Trophoblast cell (in vitro differentiated cells and primary cell): ENCODE data around the gene ZNF331.

Source experiments
- DNase-seq, 2 donors: peaks; one replicate each; pipeline ENCODE4 v3.0.0-alpha.2; 2016
- H2AFZ ChIP-seq: 2 replicates; pipeline ENCODE4 v1.6.1; 2013; ENCODE audit warnings: low read length, moderate library complexity, mild to moderate bottlenecking; ENCODE audit not compliant: insufficient read depth, poor library complexity
- H2AK5ac ChIP-seq: 2 replicates; pipeline ENCODE4 v1.6.1; 2013; ENCODE audit warnings: mild to moderate bottlenecking, low read length
- H2BK120ac ChIP-seq: 2 replicates; pipeline ENCODE4 v1.6.1; 2013; ENCODE audit warnings: low read length, mild to moderate bottlenecking, moderate library complexity; ENCODE audit not compliant: insufficient read depth, poor library complexity
- H2BK12ac ChIP-seq: 2 replicates; pipeline ENCODE4 v1.6.1; 2013; ENCODE audit warnings: mild to moderate bottlenecking, low read length, moderate library complexity
- H2BK5ac ChIP-seq: 2 replicates; pipeline ENCODE4 v1.6.1; 2013; ENCODE audit warnings: low read length, low read depth, moderate library complexity, mild to moderate bottlenecking; ENCODE audit not compliant: poor library complexity
- H3K14ac ChIP-seq: 2 replicates; pipeline ENCODE4 v1.6.1; 2013; ENCODE audit warnings: mild to moderate bottlenecking, low read length
- H3K18ac ChIP-seq: 2 replicates; pipeline ENCODE4 v1.6.1; 2013; ENCODE audit warnings: mild to moderate bottlenecking, low read length
- H3K23ac ChIP-seq: 2 replicates; pipeline ENCODE4 v1.6.1; 2013; ENCODE audit warnings: low read length
- H3K27ac ChIP-seq: 2 replicates; pipeline ENCODE4 v1.5.1; 2013; ENCODE audit warnings: low read depth, mild to moderate bottlenecking, inconsistent platforms, low read length, moderate library complexity
- H3K27me3 ChIP-seq: 2 replicates; pipeline ENCODE4 v1.6.1; 2013; ENCODE audit warnings: inconsistent platforms, mild to moderate bottlenecking, low read length, moderate library complexity; ENCODE audit not compliant: insufficient read depth
- H3K36me3 ChIP-seq, 2 experiments: 1 replicate in 1 of 2; 2 replicates in 1 of 2; pipeline ENCODE4 v1.6.1; 2013; ENCODE audit warnings: low read length in 2 of 2, mild to moderate bottlenecking in 2 of 2, moderate library complexity in 1 of 2; ENCODE audit not compliant: insufficient read depth in 2 of 2, control insufficient read depth in 1 of 2
- H3K4ac ChIP-seq: 2 replicates; pipeline ENCODE4 v1.6.1; 2013; ENCODE audit warnings: low read depth, mild to moderate bottlenecking, low read length, moderate library complexity
- H3K4me1 ChIP-seq, 2 experiments: 1 replicate in 1 of 2; 2 replicates in 1 of 2; pipeline ENCODE4 v1.6.1; 2013; ENCODE audit warnings: low read length in 2 of 2, mild to moderate bottlenecking in 2 of 2, moderate library complexity in 1 of 2; ENCODE audit not compliant: insufficient read depth in 2 of 2, control insufficient read depth in 1 of 2
- H3K4me2 ChIP-seq: 2 replicates; pipeline ENCODE4 v1.6.1; 2013; ENCODE audit warnings: inconsistent platforms, mild to moderate bottlenecking, low read length, moderate library complexity
- H3K4me3 ChIP-seq: 2 replicates; pipeline ENCODE4 v1.5.1; 2013; ENCODE audit warnings: mild to moderate bottlenecking, low read depth, low read length, inconsistent platforms
- H3K79me1 ChIP-seq: one replicate; pipeline ENCODE4 v1.6.1; 2013; ENCODE audit warnings: low read length
- H3K79me2 ChIP-seq: 2 replicates; pipeline ENCODE4 v1.6.1; 2013; ENCODE audit warnings: low read length, mild to moderate bottlenecking; ENCODE audit not compliant: control insufficient read depth, insufficient read depth, poor library complexity
- H3K9ac ChIP-seq: 2 replicates; pipeline ENCODE4 v1.6.1; 2013; ENCODE audit warnings: mild to moderate bottlenecking, low read length
- H3K9me3 ChIP-seq: 2 replicates; pipeline ENCODE4 v1.6.1; 2013; ENCODE audit warnings: low read depth, mild to moderate bottlenecking, control low read depth, inconsistent platforms, low read length; ENCODE audit not compliant: insufficient read depth
- H4K12ac ChIP-seq: 2 replicates; pipeline ENCODE4 v1.6.1; 2013; ENCODE audit warnings: low read depth, mild to moderate bottlenecking, low read length, moderate library complexity
- H4K8ac ChIP-seq: 2 replicates; pipeline ENCODE4 v1.6.1; 2013; ENCODE audit warnings: low read depth, mild to moderate bottlenecking, low read length, moderate library complexity
- H4K91ac ChIP-seq: one replicate; pipeline ENCODE4 v1.6.1; 2013; ENCODE audit warnings: low read depth, mild to moderate bottlenecking, low read length, moderate library complexity
- WGBS: extraction: QIAGEN DNeasy Blood & Tissue Kit; methylation state at CpG from one replicate; pipeline ENCODE4 v1.1.7; 2013; ENCODE audit warnings: missing lambda C conversion rate; ENCODE audit not compliant: insufficient read length, insufficient coverage; ENCODE audit errors: extremely low coverage; 5-methylcytosine and 5-hydroxymethylcytosine counted together

The ZNF331 gene

GRCh38 chr19:53553865-53554791 lies 16.2 kb downstream of the ZNF331 start:
- Histone ChIP-seq H3K4me2 (no peak overlapping the region), H3K79me2 (no peaks in the 10 kb centered on the region), H3K14ac (no peak overlapping the region), H2BK5ac (no peak overlapping the region), H3K27ac (no peak overlapping the region), H4K8ac (no peak overlapping the region), H2BK120ac (no peak overlapping the region), H3K79me1 (no peaks in the 10 kb centered on the region), H3K9ac (no peak overlapping the region), H2BK12ac (no peak overlapping the region), H3K23ac (no peak overlapping the region), H3K4me3 (peak overlapping the region; percentile 61), H4K91ac (no peak overlapping the region), H4K12ac (no peak overlapping the region), H3K27me3 (no peaks in the 10 kb centered on the region), H3K9me3 (peaks cover 2% of the 10 kb centered on the region), H3K4ac (no peak overlapping the region), H3K36me3 (peaks cover 3 to 10% of the 10 kb centered on the region in 2 experiments), H3K18ac (no peak overlapping the region), H3K4me1 (no peaks in the 10 kb centered on the region), H2AFZ (no peak overlapping the region), H2AK5ac (no peak overlapping the region)
- no CpG with 5 or more reads among the region's 77 CpGs for WGBS
- peak; percentile 51 to 66 for DNase-seq

- Histone ChIP-seq H3K79me2 (no peaks in the 10 kb centered on the region), H3K23ac (no peak overlapping the region), H2AFZ (no peak overlapping the region), H4K12ac (no peak overlapping the region), H3K9ac (no peak overlapping the region), H3K79me1 (no peaks in the 10 kb centered on the region), H2BK12ac (no peak overlapping the region), H3K14ac (no peak overlapping the region), H4K91ac (no peak overlapping the region), H3K18ac (no peak overlapping the region), H3K27me3 (no peaks in the 10 kb centered on the region), H3K36me3 (peaks cover 4 to 10% of the 10 kb centered on the region in 2 experiments), H2AK5ac (no peak overlapping the region), H2BK5ac (no peak overlapping the region), H3K4ac (no peak overlapping the region), H3K4me3 (no peak overlapping the region), H3K27ac (no peak overlapping the region), H3K4me2 (no peak overlapping the region), H3K4me1 (no peaks in the 10 kb centered on the region), H4K8ac (no peak overlapping the region), H2BK120ac (no peak overlapping the region), H3K9me3 (peaks cover 2% of the 10 kb centered on the region)
- no CpG with 5 or more reads among the region's 24 CpGs for WGBS
- no peak for DNase-seq
Measured at GRCh38 chr19:53554804-53555203, 16.9 kb downstream of the ZNF331 start.

DNA sequence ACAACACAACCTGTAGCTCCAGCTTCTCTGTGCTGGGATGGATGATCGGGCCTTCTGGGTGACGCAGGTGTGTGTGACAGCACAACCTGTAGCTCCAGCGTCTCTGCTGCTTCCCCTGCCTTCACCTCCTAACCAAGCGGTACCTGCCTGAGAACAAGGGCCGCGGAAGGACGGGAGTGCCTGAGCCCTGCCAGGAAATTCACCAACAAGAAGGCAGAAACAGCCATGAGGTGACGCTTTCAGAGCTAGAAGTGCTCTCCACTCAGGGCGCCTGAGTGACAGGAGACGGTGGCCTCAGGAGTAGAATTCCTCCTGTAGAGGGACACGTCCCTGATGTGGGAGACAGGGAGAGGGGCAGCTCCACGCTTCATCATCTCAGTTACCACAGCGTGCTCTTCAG lies 17.4 kb downstream of the ZNF331 start:
- Histone ChIP-seq H3K9ac (no peak overlapping the region), H4K8ac (no peak overlapping the region), H3K4me2 (no peak overlapping the region), H2AFZ (no peak overlapping the region), H2BK12ac (no peak overlapping the region), H3K14ac (no peak overlapping the region), H3K4me1 (no peaks in the 10 kb centered on the region), H2BK120ac (no peak overlapping the region), H2BK5ac (no peak overlapping the region), H3K4me3 (no peak overlapping the region), H3K79me1 (no peaks in the 10 kb centered on the region), H3K9me3 (peaks cover 2% of the 10 kb centered on the region), H4K12ac (no peak overlapping the region), H3K27me3 (no peaks in the 10 kb centered on the region), H3K18ac (no peak overlapping the region), H3K4ac (no peak overlapping the region), H2AK5ac (no peak overlapping the region), H3K36me3 (peaks cover 5 to 10% of the 10 kb centered on the region in 2 experiments), H4K91ac (no peak overlapping the region), H3K23ac (no peak overlapping the region), H3K27ac (no peak overlapping the region), H3K79me2 (no peaks in the 10 kb centered on the region)
- no CpG with 5 or more reads among the region's 13 CpGs for WGBS
- no peak for DNase-seq

DNA sequence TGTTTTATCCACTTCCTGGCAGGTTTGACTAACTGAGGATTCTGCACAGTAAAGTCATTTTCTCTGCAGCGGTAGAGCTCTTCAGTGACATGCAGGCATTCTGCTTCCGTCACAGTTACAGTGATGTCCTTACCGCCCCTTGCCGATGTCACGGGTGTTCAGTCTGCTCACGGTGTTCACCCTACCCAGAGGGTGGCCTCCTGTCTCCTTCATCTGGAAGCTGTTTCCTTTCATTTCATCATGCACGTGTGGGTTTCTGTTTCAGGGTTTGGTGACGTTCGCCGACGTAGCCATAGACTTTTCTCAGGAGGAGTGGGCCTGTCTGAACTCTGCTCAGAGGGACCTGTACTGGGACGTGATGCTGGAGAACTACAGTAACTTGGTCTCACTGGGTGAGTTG lies 33.4 kb downstream of the ZNF331 start:
- H3K23ac ChIP-seq: no peak overlapping the region
- no peaks in the 10 kb centered on the region for H3K27me3 ChIP-seq
- no peaks in the 10 kb centered on the region for H3K79me2 ChIP-seq
- peak overlapping the region; percentile 19 for H3K9ac ChIP-seq
- H3K14ac ChIP-seq: no peak overlapping the region
- no peak overlapping the region for H4K91ac ChIP-seq
- no peak overlapping the region for H2BK12ac ChIP-seq
- H3K79me1 ChIP-seq: peaks cover 5% of the 10 kb centered on the region
- peaks cover 25 to 27% of the 10 kb centered on the region in 2 experiments for H3K36me3 ChIP-seq
- no peak overlapping the region for H2AFZ ChIP-seq
- H3K4me2 ChIP-seq: no peak overlapping the region
- H2AK5ac ChIP-seq: no peak overlapping the region
- no peak overlapping the region for H3K18ac ChIP-seq
- H3K27ac ChIP-seq: no peak overlapping the region
- H4K8ac ChIP-seq: no peak overlapping the region
- no peak overlapping the region for H3K4ac ChIP-seq
- no CpG with 5 or more reads among the region's 12 CpGs for WGBS
- H2BK120ac ChIP-seq: no peak overlapping the region
- H3K9me3 ChIP-seq: no peaks in the 10 kb centered on the region
- H3K4me1 ChIP-seq: peaks cover 6% of the 10 kb centered on the region in 2 experiments
- no peak overlapping the region for H4K12ac ChIP-seq
- DNase-seq: no peak
- no peak overlapping the region for H2BK5ac ChIP-seq
- no peak overlapping the region for H3K4me3 ChIP-seq
